Lung (tissue), 12 donors: ENCODE data around the gene CEP152. TPM values are rescaled to one million over a fixed set of nuclear protein-coding genes. Genes with fewer than 3 reads are reported as not detected.

Experiments used
- ATAC-seq: fragments of 200-7000 bp; cut with Tn5 transposase; one replicate; pipeline ENCODE4 v1.9.1; 2020; ENCODE audit warnings: moderate number of reproducible peaks; ENCODE audit not compliant: insufficient read depth, low FRiP score
- DNase-seq, 3 donors: peaks; one replicate each; pipeline ENCODE4 v3.0.0-alpha.2; 2013 to 2017
- H3K27ac ChIP-seq, 2 donors: one replicate each; pipeline ENCODE4 v1.5.1; 2013; ENCODE audit warnings: mild to moderate bottlenecking in 2 of 2, moderate library complexity in 2 of 2, control low read depth in 1 of 2, inconsistent platforms in 1 of 2, low read depth in 1 of 2, low read length in 1 of 2
- H3K27me3 ChIP-seq, 3 donors: one replicate each; pipeline ENCODE4 v1.5.1; 2013; ENCODE audit warnings: low read length in 2 of 3; ENCODE audit not compliant: control insufficient read depth in 3 of 3, insufficient read depth in 3 of 3
- H3K36me3 ChIP-seq, 4 donors: one replicate each; pipeline ENCODE4 v1.5.1; 2013; ENCODE audit warnings: low read length in 4 of 4, mild to moderate bottlenecking in 1 of 4, moderate library complexity in 1 of 4; ENCODE audit not compliant: control insufficient read depth in 4 of 4, insufficient read depth in 4 of 4
- H3K4me1 ChIP-seq, 5 donors: one replicate each; pipeline ENCODE4 v1.5.1; 2013; ENCODE audit warnings: low read length in 5 of 5, mild to moderate bottlenecking in 2 of 5, moderate library complexity in 1 of 5; ENCODE audit not compliant: control insufficient read depth in 5 of 5, insufficient read depth in 5 of 5
- H3K4me3 ChIP-seq: one replicate; pipeline ENCODE4 v1.5.1; 2013; ENCODE audit warnings: mild to moderate bottlenecking, control low read depth, moderate library complexity
- H3K9ac ChIP-seq, 2 donors: one replicate each; pipeline ENCODE4 v1.5.1; 2013; ENCODE audit warnings: low read length in 2 of 2, control low read depth in 1 of 2; ENCODE audit not compliant: insufficient read depth in 1 of 2
- H3K9me3 ChIP-seq, 4 donors: one replicate each; pipeline ENCODE4 v1.5.1; 2013; ENCODE audit warnings: low read length in 3 of 4, mild to moderate bottlenecking in 1 of 4, moderate library complexity in 1 of 4; ENCODE audit not compliant: control insufficient read depth in 4 of 4, insufficient read depth in 3 of 4
- WGBS, 2 donors: extraction: QIAGEN DNeasy Blood & Tissue Kit; methylation state at CpG; one replicate each; pipeline ENCODE4 v1.1.7; 2013; 5-methylcytosine and 5-hydroxymethylcytosine counted together
- polyA plus RNA-seq, 2 donors: library from polyadenylated mRNA; stranded (reverse); fragments of 200-250 nt; gene quantifications; one replicate each; pipeline ENCODE4 v1.2.1, GENCODE V29; 2013
- total RNA-seq, 2 donors: library from RNA; depleted of rRNA in 1 of 2; stranded (reverse); fragments of >200 nt in 1 of 2; gene quantifications; one replicate each; pipeline ENCODE4 v1.2.1, GENCODE V29; 2014 to 2021
- TF ChIP-seq, protein P1 (sequence below): IDR thresholded peaks from 2 replicates; pipeline ENCODE4 v1.5.1; 2012; ENCODE audit warnings: mild to moderate bottlenecking; ENCODE audit errors: control extremely low read depth, extremely low read depth
- donor health status: control.
- donor health status: control.
- donor health status: Bipolar disorder and iron deficiency.
- donor health status: healthy.
- donor health status: DM: yes; HTN: yes; CAD: no.

The CEP152 gene
- total and polyA plus RNA-seq, 4 donors, result 0.86 to 15.4 (median 3.0) TPM

GRCh38 chr15:48781481-48782081 lies 29.3 kb downstream of the CEP152 start:
- Histone ChIP-seq H3K4me1 (no peaks in the 10 kb centered on the region), H3K9me3 (no peaks in the 10 kb centered on the region), H3K27ac (no peak overlapping the region), H3K36me3 (peaks cover 0 to 10% (median under 1%) of the 10 kb centered on the region in 4 donors), H3K27me3 (no peaks in the 10 kb centered on the region), H3K4me3 (no peak overlapping the region), H3K9ac (no peak overlapping the region)
- ATAC-seq (no peak), DNase-seq (no peak)
- 98 to 99% methylated on average over 5 of the region's 5 CpGs for WGBS, 2 donors
- TF ChIP-seq, protein P1, sequence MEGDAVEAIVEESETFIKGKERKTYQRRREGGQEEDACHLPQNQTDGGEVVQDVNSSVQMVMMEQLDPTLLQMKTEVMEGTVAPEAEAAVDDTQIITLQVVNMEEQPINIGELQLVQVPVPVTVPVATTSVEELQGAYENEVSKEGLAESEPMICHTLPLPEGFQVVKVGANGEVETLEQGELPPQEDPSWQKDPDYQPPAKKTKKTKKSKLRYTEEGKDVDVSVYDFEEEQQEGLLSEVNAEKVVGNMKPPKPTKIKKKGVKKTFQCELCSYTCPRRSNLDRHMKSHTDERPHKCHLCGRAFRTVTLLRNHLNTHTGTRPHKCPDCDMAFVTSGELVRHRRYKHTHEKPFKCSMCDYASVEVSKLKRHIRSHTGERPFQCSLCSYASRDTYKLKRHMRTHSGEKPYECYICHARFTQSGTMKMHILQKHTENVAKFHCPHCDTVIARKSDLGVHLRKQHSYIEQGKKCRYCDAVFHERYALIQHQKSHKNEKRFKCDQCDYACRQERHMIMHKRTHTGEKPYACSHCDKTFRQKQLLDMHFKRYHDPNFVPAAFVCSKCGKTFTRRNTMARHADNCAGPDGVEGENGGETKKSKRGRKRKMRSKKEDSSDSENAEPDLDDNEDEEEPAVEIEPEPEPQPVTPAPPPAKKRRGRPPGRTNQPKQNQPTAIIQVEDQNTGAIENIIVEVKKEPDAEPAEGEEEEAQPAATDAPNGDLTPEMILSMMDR, result no peak

- WGBS, 2 donors, result 86 to 94% methylated on average over 2 of the region's 2 CpGs
- no peaks in the 10 kb centered on the region for H3K9me3 ChIP-seq
- H3K4me3 ChIP-seq, result no peak overlapping the region
- H3K4me1 ChIP-seq, result no peaks in the 10 kb centered on the region
- no peak overlapping the region for H3K9ac ChIP-seq
- no peak for ATAC-seq
- H3K27ac ChIP-seq, result no peak overlapping the region
- no peak for DNase-seq
- TF ChIP-seq, protein P1, result no peak
- peaks cover 0 to 10% (median 0%) of the 10 kb centered on the region in 4 donors for H3K36me3 ChIP-seq
- H3K27me3 ChIP-seq, result no peaks in the 10 kb centered on the region
Observed at GRCh38 chr15:48781017-48781416, 29.9 kb downstream of the CEP152 start.

DNA sequence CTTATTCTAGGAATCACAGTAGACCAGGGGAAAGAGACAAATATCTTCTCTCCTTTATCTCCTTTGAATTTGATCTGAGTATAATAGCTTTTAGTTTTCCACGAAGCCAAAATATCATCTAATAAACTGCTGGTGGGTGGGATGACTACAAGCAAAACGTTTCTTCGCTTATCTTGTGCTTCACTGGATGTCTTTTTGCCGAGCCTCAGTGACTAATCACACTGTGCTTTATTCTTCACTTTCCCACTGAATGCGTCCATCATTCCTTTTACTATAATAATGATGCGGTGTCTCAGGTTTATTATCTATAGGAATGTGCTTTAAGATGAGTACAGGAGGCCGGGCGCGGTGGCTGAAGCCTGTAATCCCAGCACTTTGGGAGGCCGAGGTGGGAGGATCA lies 32.5 kb downstream of the CEP152 start:
- Histone ChIP-seq H3K4me3 (no peak overlapping the region), H3K9ac (no peak overlapping the region), H3K27me3 (no peaks in the 10 kb centered on the region), H3K36me3 (peaks cover 0 to 8% (median 0%) of the 10 kb centered on the region in 4 donors), H3K4me1 (no peaks in the 10 kb centered on the region), H3K9me3 (no peaks in the 10 kb centered on the region), H3K27ac (no peak overlapping the region)
- TF ChIP-seq, protein P1, result no peak
- DNase-seq (no peak), ATAC-seq (no peak)
- WGBS, 2 donors, result 91 to 93% methylated on average over 10 of the region's 10 CpGs
